ENCODE results near the gene CATSPERE.
A peak's percentile ranks its signal among the peaks of the same experiment; 100 is the strongest.
"Not testable (repeated sequence)": the region's sequence is repeated elsewhere in the genome, so short reads cannot be mapped to it uniquely, and the experiment has no call there.

Gene CATSPERE

GRCh38 chr1:244448279-244449036 is 12.6 kb upstream of the CATSPERE start:
- DNase-seq (ENCODE audit: low spot score) = no peak

- DNase-seq (ENCODE audit: low spot score) = no peak
Measured at GRCh38 chr1:244449936-244450508, 11.1 kb upstream of the CATSPERE start.

- peak; percentile 51 for DNase-seq (ENCODE audit: low spot score)
Measured at GRCh38 chr1:244450597-244451538, 10.2 kb upstream of the CATSPERE start.

GRCh38 chr1:244451539-244451950 is 9.5 kb upstream of the CATSPERE start, which contains the start of gene ADSS2:
TSS of gene ADSS2 (minus strand) at chr1:244451909. CDS start at chr1:244451817, 92 bp downstream.
- DNase-seq (ENCODE audit: low spot score) = no peak

- peak; percentile 99 for DNase-seq (ENCODE audit: low spot score)
Measured at GRCh38 chr1:244451951-244452795, 8.9 kb upstream of the CATSPERE start.

- DNase-seq (ENCODE audit: low spot score) = no peak
Measured at GRCh38 chr1:244454412-244454811, 6.7 kb upstream of the CATSPERE start.

GRCh38 chr1:244456586-244456985 is 4.5 kb upstream of the CATSPERE start:
- no peak for DNase-seq (ENCODE audit: low spot score)

- DNase-seq (ENCODE audit: low spot score) = no peak
Measured at GRCh38 chr1:244458781-244459180, 2.3 kb upstream of the CATSPERE start.

GRCh38 chr1:244460197-244460596 is 876 bp upstream of the CATSPERE start:
- no peak for DNase-seq (ENCODE audit: low spot score)

GRCh38 chr1:244466724-244467123 is 5.7 kb downstream of the CATSPERE start:
- DNase-seq (ENCODE audit: low spot score) = no peak

- DNase-seq (ENCODE audit: low spot score) = no peak
Measured at GRCh38 chr1:244473059-244473605, 12.1 kb downstream of the CATSPERE start.

GRCh38 chr1:244484971-244485370 is 23.9 kb downstream of the CATSPERE start:
- DNase-seq (ENCODE audit: low spot score) = not testable (repeated sequence)

- no peak for DNase-seq (ENCODE audit: low spot score)
Measured at GRCh38 chr1:244494653-244495052, 33.6 kb downstream of the CATSPERE start.

GRCh38 chr1:244496186-244496585 is 35.1 kb downstream of the CATSPERE start:
- DNase-seq (ENCODE audit: low spot score) = no peak

GRCh38 chr1:244497805-244498204 is 36.7 kb downstream of the CATSPERE start:
- DNase-seq (ENCODE audit: low spot score) = no peak

GRCh38 chr1:244499484-244499883 is 38.4 kb downstream of the CATSPERE start:
- not testable (repeated sequence) for DNase-seq (ENCODE audit: low spot score)

- DNase-seq (ENCODE audit: low spot score) = not testable (repeated sequence)
Measured at GRCh38 chr1:244500515-244500914, 39.4 kb downstream of the CATSPERE start.

GRCh38 chr1:244502630-244503029 is 41.6 kb downstream of the CATSPERE start:
- no peak for DNase-seq (ENCODE audit: low spot score)

- no peak for DNase-seq (ENCODE audit: low spot score)
Measured at GRCh38 chr1:244513493-244513892, 52.4 kb downstream of the CATSPERE start.

- no peak for DNase-seq (ENCODE audit: low spot score)
Measured at GRCh38 chr1:244515680-244516079, 54.6 kb downstream of the CATSPERE start.

GRCh38 chr1:244536316-244536715 is 75.2 kb downstream of the CATSPERE start:
- DNase-seq (ENCODE audit: low spot score) = no peak

All from hematopoietic multipotent progenitor cell treated with erythropoietin and hydrocortisone succinate and interleukin-3 and kit ligand, for 17 days (in vitro differentiated cells).